Calu3 (cell line): Measurements from ENCODE around the gene INSYN2A. TPM values are rescaled to one million over a fixed set of nuclear protein-coding genes. Genes with fewer than 3 reads are reported as not detected.

Experiments
- Bru-seq: library from RNA; stranded (reverse); fragments of 400-500 nt; gene quantifications from one replicate; lab custom pipeline; 2021; lab: Mats Ljungman, UMichigan
- BruChase-seq, 2 experiments: library from RNA; stranded (reverse); fragments of 400-500 nt; gene quantifications; one replicate each; lab custom pipeline; 2021; lab: Mats Ljungman, UMichigan
- BruUV-seq: library from RNA; stranded (reverse); fragments of 400-500 nt; replicated peaks from 2 replicates; lab custom pipeline; 2021; lab: Mats Ljungman, UMichigan
- CTCF ChIA-PET: fragments of 300-600 bp; sonication (Branson Sonifier 250); formaldehyde crosslinking; loops from one replicate; lab custom pipeline; 2022; ENCODE audit warnings: antibody characterized with exemption; lab: Charles Lee
- DNase-seq: peaks from one replicate; pipeline ENCODE4 v3.0.0; 2022
- H3K27ac Mint-ChIP-seq: one replicate; pipeline ENCODE4 v1.8.0; 2022; ENCODE audit warnings: mixed read lengths; ENCODE audit not compliant: unreplicated experiment
- H3K27me3 Mint-ChIP-seq: one replicate; pipeline ENCODE4 v1.8.0; 2022; ENCODE audit warnings: mixed read lengths; ENCODE audit not compliant: unreplicated experiment
- H3K36me3 Mint-ChIP-seq: one replicate; pipeline ENCODE4 v1.8.0; 2022; ENCODE audit warnings: mild to moderate bottlenecking, moderate library complexity, mixed read lengths; ENCODE audit not compliant: insufficient read depth, unreplicated experiment
- H3K4me1 Mint-ChIP-seq: one replicate; pipeline ENCODE4 v1.8.0; 2022; ENCODE audit warnings: mild to moderate bottlenecking, low read depth, mixed read lengths; ENCODE audit not compliant: unreplicated experiment
- H3K4me3 Mint-ChIP-seq: one replicate; pipeline ENCODE4 v1.8.0; 2022; ENCODE audit warnings: mild to moderate bottlenecking, low read depth, moderate library complexity, mixed read lengths; ENCODE audit not compliant: unreplicated experiment
- H3K9me3 Mint-ChIP-seq: one replicate; pipeline ENCODE4 v1.8.0; 2022; ENCODE audit warnings: low read depth, mixed read lengths; ENCODE audit not compliant: unreplicated experiment
- CTCF ChIP-seq: fragments of 200-600 bp; IDR thresholded peaks from one replicate; pipeline ENCODE4 v1.8.0; 2022; ENCODE audit warnings: antibody characterized with exemption; ENCODE audit not compliant: unreplicated experiment
- intact Hi-C: fragments of 100-400 bp; cut with micrococcal nuclease; formaldehyde crosslinking; loops from one replicate; pipeline ENCODE4 v1.10.0; 2022; ENCODE audit not compliant: unreplicated experiment
- long read RNA-seq: library from polyadenylated mRNA; stranded (forward); transcript quantifications from one replicate; pipeline ENCODE4 v2.0.0, GENCODE V29; 2022
- total RNA-seq: library from RNA; stranded (reverse); gene quantifications from 2 replicates; pipeline ENCODE4 v1.2.3, GENCODE V29; 2022

INSYN2A gene
- total RNA-seq (not detected in 2 replicates), Bru-seq, nascent RNA (not detected), BruChase-seq, experiment 1, labeled RNA remaining after a 6-hour chase (percentile 9 among the genes with signal in this experiment), BruChase-seq, experiment 2, labeled RNA remaining after a 2-hour chase (not detected)
- long read RNA-seq, partial matches to known transcripts, result 0 of 3 reads
- long read RNA-seq, other reads (novel, unspliced or antisense), result 3 of 3 reads

GRCh38 chr10:127196282-127197153 is at the start of gene INSYN2A:
Gene INSYN2A (minus strand): TSS chr10:127196591. CDS start chr10:127176395, 20,196 bp downstream.
- no peaks in the 10 kb centered on the region for H3K27me3 Mint-ChIP-seq
- no peaks in the 10 kb centered on the region for H3K4me1 Mint-ChIP-seq
- peak; percentile 23 for DNase-seq
- no TSS peak for BruUV-seq
- CTCF ChIA-PET, result no interaction called here
- peaks cover 5% of the 10 kb centered on the region for H3K36me3 Mint-ChIP-seq
- H3K9me3 Mint-ChIP-seq, result no peaks in the 10 kb centered on the region
- no peak within 1 kb of the TSS for H3K27ac Mint-ChIP-seq
- no peak for TF ChIP-seq CTCF
- peak within 1 kb of the TSS; percentile 56 for H3K4me3 Mint-ChIP-seq
- intact Hi-C loops, result no loop called here

- intact Hi-C loops, result no loop called here
- Mint-ChIP-seq H3K36me3 (no peaks in the 10 kb centered on the region), H3K9me3 (no peaks in the 10 kb centered on the region), H3K27ac (no peak overlapping the region), H3K27me3 (no peaks in the 10 kb centered on the region), H3K4me1 (peaks cover 8% of the 10 kb centered on the region), H3K4me3 (no peak overlapping the region)
- no TSS peak for BruUV-seq
- DNase-seq, result no peak
- CTCF ChIA-PET, result no interaction called here
- no peak for TF ChIP-seq CTCF
Observed at GRCh38 chr10:127245456-127245855, 49.1 kb upstream of the INSYN2A start.

GRCh38 chr10:127243490-127244272 is 47.3 kb upstream of the INSYN2A start:
- Mint-ChIP-seq H3K4me1 (peaks cover 8% of the 10 kb centered on the region), H3K4me3 (no peak overlapping the region), H3K27me3 (no peaks in the 10 kb centered on the region), H3K27ac (no peak overlapping the region), H3K9me3 (no peaks in the 10 kb centered on the region), H3K36me3 (no peaks in the 10 kb centered on the region)
- intact Hi-C loops, result loop anchor here (2.0 kb wide), 1 partner anchor 111 kb away; no protein-coding TSS in a partner anchor
- no TSS peak for BruUV-seq
- TF ChIP-seq CTCF, result peak; percentile 53
- CTCF ChIA-PET, result no interaction called here
- peak; percentile 67 for DNase-seq

- Mint-ChIP-seq H3K27me3 (no peaks in the 10 kb centered on the region), H3K36me3 (no peaks in the 10 kb centered on the region), H3K27ac (no peak overlapping the region), H3K4me1 (peaks cover 8% of the 10 kb centered on the region), H3K4me3 (no peak overlapping the region), H3K9me3 (no peaks in the 10 kb centered on the region)
- CTCF ChIA-PET, result interaction anchor here (0.5 kb wide), 1 partner anchor 45 kb away, joined by 4 read pairs; no protein-coding TSS in a partner anchor
- no peak for TF ChIP-seq CTCF
- intact Hi-C loops, result loop anchor here (2.0 kb wide), 1 partner anchor 112 kb away; no protein-coding TSS in a partner anchor
- DNase-seq, result no peak
- BruUV-seq, result no TSS peak
Observed at GRCh38 chr10:127242914-127243313, 46.5 kb upstream of the INSYN2A start.
